Urothelium cell line (cell line): Measurements from ENCODE around the gene MRPL2.
"Not testable (repeated sequence)": the region's sequence is repeated elsewhere in the genome, so short reads cannot be mapped to it uniquely, and the experiment has no call there.

ENCODE experiments used
- DNase-seq: peaks from one replicate; pipeline ENCODE4 v3.0.0; 2011; ENCODE audit warnings: low spot score, mixed read lengths
- FAIRE-seq: peaks from 2 replicates; lab custom pipeline; 2011; peaks lifted over from hg19 to GRCh38; lab: Jason Lieb, UNC

The MRPL2 gene

DNA sequence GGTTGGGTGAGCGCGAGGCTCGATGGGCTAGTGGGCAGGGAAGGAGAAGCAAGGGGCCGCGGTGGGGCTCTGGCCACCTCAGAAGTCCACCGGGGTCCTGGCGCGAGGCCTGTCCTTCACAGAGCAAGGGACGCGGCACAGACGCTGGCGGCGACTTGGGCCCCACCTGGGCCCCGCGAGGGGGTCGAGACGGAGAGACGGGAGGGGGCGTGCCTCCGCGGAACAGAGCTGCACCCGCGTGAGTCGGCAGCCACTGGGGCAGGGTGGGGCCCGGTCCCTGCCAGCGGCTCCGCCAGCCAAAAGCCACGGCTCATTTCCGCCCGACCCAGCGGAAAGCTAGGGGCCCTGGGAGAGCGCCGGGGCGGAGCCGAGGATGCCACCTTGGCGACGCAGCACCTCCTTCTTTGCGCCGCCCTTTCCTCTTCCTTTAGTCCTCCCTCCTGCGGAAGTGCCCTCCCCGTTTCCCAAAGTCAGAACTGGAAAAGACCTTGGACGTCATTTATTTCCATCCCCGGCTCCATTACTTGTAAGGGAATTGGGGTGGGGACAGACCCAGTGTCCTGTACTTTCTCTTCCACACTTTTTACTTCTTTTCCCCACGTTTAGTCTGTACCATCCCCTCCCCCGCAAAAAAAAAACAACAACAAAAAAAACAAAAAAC, 5.6 kb downstream of the MRPL2 start, which contains the start of gene CUL7:
TSS of gene CUL7 (minus strand) at position 307 of the 661 bp plus-strand sequence. CDS start 1,063 bp downstream, outside the sequence.
- DNase-seq (peak; percentile 99), FAIRE-seq (no peak)

DNA sequence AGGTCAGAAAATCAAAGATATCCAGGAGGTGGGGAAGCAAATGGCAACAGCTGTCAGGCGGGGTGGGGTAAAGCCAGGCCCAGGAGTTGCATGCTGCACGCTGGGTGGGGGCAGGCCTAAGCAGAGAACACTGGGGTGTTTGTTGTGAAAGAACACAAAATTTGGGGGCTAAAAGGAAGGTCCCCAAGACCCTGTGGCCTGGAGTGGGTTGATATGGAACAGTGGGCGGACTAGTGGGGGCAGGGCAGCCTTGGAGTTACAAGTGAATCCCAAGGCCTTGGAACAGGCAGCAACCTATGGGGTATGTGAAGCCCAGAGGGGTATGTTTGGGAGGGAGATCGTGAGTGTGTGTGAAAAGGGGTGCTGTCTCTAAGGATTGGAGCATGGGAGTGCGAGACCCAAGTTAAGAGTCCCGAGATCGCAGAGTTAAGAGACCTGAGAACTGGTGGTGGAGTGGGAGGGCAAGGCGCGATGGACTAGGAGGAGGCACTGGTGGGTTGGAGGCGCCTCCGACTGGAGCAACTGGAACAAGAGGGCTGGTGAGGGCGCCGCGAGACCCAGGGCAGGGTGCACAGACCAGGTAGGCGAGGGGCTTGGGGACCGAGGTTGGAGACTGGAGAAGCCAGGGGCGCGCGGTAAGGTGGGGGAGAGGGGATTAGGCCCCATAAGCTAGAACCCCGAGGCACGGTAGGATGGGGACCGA, 6.2 kb downstream of the MRPL2 start:
- DNase-seq (peak; percentile 15), FAIRE-seq (no peak)

DNA sequence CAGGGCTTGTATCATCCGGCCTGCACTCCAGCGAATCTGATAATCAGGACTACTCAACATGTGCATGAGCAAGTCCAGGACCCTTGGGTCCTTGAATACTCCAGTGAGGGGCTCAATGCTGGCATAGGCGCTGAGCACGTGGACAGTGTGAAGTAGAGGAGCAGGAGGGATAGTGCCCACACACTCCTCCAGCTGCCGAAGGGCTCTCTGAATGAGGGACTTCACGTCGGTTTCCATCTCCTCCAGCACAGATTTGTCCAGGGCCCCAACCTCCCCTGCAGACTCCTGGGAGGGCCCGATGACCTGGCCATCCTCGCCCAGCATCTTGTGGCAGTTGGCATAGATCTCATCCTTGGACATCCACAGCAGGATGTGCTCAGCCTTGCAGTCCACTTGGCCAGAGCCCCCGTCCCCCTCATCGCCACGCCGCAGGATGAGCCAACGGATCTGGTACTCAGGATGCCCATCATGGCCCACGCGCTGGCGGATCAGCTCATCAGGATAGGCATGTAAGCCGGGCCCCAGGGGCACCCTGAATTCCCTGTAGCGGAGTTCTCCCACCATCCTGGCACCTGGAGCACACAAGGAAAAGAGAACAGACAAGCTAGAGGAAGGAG, 6.9 kb downstream of the MRPL2 start:
- DNase-seq (no peak), FAIRE-seq (no peak)

DNA sequence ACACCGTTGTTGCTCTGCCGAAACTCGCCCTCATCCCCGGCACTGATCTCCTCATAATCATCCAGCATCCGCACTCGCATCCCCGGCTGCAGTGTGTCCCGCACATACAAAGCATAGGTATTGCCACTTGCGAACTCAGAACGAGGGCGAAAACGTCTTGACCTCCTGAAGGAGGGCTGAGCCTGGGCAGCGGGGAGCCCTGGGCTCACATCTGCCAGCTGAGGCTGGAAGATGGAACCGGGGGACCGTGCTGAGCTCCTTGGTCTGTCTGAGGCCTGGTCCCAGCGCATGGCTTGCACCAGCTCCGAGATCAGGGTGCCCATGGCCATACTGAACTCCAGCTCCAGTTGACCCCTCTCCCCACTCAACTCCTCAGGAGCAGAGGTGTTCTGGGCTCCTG, 8.3 kb downstream of the MRPL2 start:
- DNase-seq (no peak), FAIRE-seq (no peak)

DNA sequence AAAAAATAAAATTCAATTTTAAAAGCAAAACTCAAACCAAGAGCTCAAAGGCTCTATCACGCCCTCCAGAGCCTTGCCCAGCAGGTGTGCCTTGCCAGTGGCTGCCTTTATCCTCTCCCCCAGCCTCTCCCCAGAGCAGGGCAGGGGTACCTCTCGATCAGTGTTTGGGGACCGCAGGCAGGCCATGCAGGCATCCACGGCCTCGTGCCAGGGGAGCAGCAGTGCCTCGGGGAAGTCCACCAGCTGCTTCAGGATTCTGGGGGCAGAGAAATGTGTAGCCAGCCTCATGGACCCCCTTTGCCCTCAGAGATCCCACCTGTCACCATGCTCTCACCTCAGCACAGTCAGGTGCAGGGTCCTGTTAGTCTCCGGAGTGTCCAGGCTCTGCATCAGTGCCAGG, 11.2 kb downstream of the MRPL2 start:
- DNase-seq (no peak), FAIRE-seq (no peak)

DNA sequence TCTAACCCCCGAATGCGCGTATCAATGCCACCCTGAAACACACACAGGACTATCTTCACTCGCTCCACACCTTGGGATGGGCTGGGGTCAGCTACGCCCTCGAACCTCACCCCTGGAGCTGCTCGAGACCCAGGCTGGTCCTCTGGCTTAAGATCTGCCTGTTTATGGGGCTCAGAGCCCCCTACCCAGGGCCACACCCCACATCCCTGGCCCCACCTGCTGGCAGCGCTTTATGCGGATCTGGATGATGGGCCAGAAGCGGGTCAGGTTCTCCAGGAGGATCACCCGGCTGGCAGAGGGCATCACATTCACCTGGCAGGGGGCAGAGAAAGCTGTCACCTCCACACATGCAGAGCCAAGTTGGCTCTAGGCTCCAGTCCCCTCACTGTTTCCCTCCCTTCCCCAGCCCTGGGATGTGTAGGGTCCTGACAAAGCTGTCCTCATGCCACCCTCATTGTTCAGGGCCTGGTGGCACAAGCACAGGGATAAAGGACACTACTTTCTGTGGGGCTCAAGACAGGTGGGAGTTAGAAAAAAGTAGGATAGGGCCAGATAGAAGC, 13.8 kb downstream of the MRPL2 start:
- FAIRE-seq (no peak), DNase-seq (no peak)

DNA sequence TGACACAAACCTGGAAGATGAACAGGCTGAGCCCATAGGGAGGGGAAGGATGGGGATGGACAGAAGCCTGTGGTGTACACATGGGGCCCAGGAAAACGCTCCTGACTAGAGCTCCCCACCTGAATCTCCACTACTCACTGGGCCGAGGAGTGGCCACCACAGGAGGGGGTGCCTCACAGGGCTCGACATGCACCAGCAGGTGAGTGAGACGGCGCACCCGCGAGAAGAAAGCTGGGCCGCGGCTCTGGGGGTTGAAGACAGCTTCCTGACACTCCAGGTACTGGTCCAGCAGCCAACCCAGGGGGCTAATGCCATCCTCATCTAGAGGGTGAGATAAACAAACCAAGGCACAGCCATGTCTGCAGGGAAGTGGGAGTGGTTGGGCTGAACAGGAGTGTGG, 15.9 kb downstream of the MRPL2 start:
- DNase-seq: no peak
- no peak for FAIRE-seq

DNA sequence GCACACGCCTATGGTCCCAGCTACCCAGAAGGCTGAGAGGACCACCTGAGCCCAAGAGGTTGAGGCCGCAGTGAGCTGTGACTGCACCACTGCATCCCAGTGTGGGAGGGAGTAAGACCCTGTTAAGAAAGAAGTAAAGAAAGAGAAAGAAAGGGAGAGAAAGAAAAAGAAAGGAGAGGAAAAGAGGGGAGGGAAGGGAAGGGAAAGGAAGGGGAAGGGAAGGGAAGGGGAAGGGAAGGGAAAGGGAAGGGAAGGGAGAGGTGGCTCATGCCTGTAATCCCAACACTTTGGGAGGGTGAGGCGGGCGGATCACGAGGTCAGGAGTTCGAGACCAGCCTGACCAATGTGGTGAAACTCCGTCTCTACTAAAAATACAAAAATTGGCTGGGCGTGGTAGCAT, 17.8 kb downstream of the MRPL2 start:
- FAIRE-seq, DNase-seq: not testable (repeated sequence)

DNA sequence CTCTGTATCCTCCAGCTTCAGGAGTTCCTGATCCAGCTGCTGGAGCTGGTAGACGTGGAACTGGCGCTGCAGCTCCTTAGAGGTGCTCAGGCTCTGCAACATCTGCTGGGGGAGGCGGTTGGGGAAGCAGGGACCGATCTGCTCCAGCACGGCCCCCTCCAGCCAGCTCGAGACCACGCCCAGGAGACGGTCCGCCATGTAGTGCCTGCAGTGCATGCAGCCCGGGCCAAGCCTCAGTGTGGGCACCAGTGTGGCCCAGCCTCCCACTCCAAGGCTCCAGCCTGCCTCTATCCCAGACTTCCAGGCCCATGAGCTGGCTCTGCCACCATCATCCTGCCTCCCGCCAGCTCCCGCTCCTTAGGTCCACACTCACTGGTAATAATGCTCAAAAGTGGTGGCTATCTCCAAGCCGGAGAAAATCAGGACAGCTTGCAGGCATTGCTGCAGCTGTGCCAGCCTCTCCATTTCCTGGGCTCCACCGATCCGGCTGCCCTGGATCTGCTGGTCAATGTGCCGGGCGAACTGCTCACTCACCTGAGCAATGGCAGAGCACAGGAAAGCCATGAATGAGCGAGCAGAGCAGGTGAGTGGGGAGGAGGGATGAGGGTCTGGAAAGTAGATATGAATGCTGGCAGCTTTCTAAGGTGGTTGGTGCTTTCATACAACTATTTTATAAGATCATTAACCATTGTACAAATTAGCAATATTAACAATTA, 18.5 kb downstream of the MRPL2 start:
- DNase-seq (no peak), FAIRE-seq (no peak)

DNA sequence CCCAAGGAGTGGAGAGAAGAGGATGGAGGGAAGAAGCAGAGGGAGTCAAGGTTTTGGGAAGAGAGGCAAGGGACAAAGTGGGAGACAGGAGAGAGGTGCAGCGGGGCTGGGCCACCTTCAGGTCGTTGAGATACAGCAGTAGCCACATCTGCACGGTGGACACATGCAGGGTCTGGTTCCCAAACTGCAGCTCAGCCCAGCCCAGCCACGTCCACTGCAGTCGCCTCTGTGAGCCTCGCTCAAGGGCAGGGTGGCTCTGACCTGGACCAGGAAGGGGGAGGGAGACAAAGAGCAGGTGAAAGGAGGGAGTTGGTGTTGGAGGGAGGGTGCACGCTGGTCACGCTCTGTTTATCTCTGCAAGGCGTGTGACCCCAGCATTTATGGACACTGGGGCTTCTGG, 20.5 kb downstream of the MRPL2 start:
- FAIRE-seq (no peak), DNase-seq (no peak)

DNA sequence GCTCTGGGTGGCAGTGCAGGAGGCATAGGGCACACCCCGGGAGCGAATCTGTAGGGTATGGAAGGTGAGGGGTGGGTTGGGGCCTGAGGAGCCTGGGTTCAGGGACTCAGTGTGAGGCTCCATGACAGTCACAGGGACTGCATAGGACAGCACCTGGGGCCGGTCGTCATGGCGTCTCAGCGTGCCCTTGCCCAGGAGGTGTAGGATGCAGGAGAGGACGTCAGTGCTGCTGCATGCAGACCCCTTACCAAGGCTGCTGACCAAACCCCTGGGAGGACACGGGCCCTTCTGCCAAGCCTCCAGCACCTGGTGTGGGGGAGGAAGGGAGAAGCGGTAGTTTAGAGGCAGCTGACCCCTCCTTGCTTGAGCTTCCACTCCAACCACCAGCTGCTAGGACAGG, 21.5 kb downstream of the MRPL2 start:
- no peak for FAIRE-seq
- no peak for DNase-seq

DNA sequence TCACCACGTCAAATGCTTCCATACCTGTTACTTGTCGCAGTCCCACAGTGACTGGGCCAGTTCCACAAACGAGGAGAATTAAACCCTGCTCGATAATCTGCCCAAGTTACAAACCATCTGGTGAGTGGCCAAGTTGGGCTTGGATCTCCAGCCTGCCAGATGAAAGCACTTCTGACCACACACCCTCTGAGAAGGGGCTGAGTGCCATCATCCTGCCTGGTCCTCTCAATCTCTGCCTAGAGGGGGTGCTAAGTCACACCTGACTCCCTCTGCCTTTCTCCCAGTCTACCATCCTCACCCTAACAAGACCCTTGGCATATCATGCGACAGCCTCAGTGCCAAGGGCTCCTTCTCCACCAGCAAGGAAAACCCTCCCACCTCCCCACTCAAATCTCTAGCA, 22.0 kb downstream of the MRPL2 start:
- DNase-seq: no peak
- no peak for FAIRE-seq

DNA sequence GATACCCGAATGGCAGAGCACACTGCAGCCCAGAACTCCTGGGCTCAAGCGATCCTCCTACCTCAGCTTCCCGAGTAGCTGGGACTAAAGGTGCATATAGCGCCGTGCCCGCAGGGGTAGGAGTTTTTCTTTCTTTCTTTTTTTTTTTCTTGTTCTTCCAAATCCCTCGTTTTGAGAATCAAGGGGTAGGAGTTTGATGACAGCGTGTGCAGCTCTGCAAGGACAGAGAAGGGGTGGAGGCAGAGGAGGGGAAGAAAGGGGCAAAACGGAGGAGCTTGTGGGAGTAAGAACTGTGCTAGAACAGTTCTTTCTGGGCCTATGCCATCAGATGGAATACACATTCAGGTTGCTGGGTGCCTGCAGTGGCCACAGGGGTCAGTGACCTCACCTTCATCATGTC, 22.5 kb downstream of the MRPL2 start:
- no peak for FAIRE-seq
- DNase-seq: no peak

DNA sequence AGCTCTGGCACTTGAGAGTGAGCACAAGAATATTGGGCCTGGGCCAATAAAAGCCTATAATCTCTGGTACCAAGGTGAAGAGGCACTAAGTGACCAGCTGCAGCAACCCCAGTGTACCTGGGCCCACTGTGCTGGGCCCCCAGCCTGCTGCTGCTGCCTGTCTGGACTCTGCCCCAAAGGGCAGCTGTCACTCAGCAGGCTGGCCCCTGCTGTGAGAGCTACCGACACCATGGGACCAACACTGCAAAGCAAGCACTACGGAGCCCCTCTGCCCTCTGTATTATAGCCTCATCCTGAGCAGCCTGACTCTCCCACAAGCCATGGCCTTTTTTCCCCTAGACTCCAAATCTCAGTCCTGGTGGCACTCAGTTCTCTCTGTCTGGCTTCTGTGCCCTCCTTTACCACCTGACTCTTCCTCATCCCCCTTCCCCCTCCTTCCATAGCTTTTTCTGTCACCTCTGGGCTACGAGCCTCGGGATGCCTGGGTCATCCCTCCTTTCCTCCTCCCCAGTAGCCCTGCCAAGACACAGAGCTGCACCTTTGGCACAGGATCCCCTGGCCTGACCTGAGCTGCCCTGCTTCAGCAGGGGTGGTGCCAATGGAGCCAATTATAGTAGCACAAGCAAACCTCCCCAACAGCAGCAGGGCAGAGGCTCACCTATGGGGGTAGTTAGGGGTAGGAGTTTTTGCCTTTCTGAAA, 23.6 kb downstream of the MRPL2 start:
- FAIRE-seq: no peak
- no peak for DNase-seq

DNA sequence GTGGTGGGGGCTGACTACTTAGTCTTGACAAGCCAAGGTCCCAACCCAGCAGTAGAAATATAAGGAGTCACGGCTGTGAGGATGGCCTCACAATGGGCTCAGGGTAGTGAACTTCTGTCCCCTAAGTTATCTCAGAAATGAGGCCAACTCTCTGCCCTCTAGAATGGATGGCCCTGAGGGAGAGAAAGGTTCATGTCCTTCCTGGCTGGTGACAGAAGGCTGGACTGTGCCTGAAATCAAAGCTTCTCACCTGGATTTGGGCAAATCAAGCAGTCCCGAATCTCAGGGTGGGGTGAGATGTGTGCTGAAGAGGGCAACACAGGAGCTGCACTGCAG, 25.1 kb downstream of the MRPL2 start:
- DNase-seq (no peak), FAIRE-seq (no peak)

DNA sequence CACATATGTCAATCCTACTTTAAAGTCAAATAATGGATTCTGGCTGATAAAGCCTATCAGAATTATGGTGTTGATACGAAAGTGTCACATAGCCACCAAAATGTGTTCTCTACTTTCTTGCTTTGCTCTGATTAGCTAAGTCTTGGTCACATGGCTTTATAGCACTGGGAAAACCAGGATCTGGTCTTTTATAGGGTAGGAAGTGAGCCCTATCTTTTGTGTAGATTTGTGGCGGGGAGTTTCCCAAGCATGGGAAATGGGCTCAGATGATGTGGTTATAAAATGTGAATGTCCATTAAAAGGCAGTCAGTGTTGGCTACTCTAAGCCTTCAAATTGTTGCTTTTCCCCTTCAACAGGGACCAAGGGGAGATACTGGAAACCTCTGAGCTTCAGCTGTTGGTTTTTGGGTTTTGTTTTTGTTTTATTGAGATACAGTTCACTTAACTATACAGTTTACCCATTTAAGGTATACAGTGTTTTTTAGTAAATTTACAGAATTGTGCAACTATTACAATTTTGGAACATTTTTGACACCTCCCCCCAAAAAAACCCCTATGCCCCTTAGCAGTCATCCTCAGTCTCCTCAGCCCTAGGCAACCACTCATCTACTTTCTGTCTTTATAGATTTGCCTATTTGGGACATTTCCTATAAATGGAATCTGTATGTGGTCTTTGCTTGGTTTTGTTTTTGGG, 25.6 kb downstream of the MRPL2 start:
- DNase-seq (no peak), FAIRE-seq (no peak)

DNA sequence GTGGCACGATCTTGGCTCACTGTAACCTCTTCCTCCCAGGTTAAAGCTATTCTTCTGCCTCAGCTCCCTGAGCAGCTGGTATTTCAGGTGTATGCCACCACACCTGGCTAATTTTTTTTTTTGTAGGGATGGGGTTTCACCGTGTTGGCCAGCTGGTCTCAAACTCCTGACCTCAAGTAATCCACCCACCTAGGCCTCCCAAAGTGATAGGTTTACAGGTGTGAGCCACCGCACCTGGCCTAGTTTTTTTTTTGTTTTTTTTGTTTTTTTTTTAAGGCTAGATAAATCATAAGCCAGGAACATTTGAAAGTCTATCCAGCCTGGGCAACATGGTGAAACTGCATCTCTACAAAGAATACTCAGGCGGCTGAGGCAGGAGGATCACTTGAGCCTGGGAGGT, 26.9 kb downstream of the MRPL2 start:
- FAIRE-seq: no peak

DNA sequence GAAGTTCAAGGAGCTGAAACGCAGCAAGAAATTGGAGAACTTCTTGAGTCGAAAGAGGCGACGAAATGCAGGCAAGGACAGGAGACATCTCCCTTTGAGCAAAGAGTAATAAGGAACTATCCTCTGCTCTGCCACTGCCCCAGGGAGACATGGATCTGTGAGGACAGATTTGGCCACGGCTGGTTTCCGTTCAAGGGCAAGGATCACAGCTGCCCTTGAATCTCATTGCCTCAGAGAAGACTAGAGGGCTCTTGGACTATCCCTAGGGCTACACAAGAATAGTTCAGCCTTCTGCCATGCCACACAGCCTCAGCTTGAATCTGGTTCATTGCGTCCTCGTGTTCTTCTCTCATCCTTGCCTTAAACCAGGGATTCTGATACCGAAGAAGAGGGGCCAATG, 30.1 kb downstream of the MRPL2 start:
- DNase-seq (no peak), FAIRE-seq (no peak)

More for the DNA sequence above, 26.9 kb downstream of the MRPL2 start:
- DNase-seq: no peak

DNA sequence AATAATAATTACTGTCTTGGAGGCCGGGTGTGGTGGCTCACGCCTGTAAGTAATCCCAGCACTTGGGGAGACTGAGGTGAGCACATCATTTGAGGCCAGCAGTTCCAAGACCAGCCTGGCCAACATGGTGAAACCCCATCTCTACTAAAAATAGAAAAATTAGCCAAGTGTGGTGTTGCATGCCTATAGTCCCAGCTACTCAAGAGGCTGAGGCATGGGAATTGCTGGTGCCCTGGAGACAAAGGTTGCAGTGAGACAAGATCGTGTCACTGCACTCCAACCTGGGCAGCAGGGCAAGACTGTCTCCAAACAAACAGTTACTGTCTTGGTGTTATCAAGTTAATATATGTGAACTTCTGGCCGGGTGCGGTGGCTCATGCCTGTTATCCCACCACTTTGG, 32.9 kb downstream of the MRPL2 start:
- DNase-seq: no peak
- no peak for FAIRE-seq

DNA sequence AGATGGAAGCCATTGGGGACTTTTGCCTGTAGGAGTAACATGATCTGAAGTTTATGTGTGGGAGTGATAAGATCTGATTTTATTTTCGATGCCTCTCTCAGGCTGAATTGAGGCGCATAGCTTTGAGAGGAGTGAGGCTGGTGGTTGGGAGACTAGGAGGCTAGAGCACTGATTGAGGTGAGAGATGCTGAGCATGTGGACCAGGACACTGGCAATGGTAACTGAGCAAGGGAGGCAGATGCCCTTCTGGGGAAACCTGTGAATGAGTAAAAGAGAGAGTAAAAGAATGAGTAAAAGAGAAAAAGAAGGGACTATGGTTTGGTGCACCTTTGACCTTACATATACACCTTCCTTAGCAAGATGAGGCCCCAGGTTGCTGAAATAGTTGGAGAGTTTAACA, 34.8 kb downstream of the MRPL2 start:
- DNase-seq: no peak
- FAIRE-seq: no peak
